Measurements from ENCODE around the gene DCANP1. TPM values are rescaled to one million over a fixed set of nuclear protein-coding genes. Genes with fewer than 3 reads are reported as not detected.

DCANP1 gene
- total RNA-seq, 1 donor from 2014 or later: not detected

DNA sequence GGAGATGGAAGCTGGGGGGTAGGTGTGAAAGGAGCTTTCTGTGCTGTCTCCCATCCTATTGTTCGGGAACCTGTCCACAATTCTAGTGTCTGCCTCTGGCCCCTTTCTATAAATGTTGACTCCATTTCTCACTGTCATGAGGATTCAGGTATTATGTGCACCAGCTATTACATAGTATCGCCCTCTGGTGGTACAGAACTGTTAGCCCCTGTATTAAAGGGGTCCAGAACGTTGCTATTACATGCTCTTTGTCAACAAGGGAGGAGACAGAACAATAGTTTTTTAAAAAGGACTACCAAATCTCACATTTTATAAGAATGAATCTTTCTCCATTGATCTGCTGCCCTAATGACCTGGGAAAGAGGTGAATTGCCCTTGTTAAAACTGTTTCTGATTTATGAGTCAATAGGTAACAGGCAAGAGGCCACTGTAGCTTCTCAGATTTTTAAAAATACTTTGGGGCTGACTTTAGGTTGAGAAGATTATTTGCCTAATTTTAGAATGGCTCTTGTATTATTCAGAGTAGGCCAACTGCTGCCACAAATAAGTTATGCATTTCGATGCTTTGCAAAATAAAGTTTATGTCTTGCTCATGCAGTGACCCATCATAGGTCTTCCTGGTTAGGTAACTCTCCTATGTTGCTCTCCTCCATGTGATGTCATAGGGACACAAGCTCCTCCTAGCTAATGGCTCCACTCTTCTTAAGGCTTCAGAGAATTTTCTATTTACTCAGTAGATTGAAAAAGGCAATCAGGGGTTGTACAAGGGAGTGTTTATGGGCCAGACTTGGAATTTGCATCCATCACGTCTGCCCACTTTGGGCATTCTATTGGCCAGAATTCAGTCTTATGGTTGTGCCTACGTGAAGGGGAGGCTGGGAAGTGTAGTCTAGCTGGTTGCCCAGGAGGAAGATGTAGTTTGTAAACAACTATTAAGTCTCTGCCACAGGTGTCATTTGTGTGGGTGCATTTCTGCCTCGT, 20.8 kb downstream of the DCANP1 start:
- Mint-ChIP-seq H3K36me3 (ENCODE audit: unreplicated experiment) (no peaks in the 10 kb centered on the region), H3K27ac (ENCODE audit: unreplicated experiment) (no peak overlapping the region), H3K4me3 (ENCODE audit: unreplicated experiment) (no peak overlapping the region), H3K4me1 (ENCODE audit: unreplicated experiment) (no peaks in the 10 kb centered on the region), H3K27me3 (ENCODE audit: unreplicated experiment) (peaks cover 39% of the 10 kb centered on the region), H3K9me3 (ENCODE audit: unreplicated experiment) (peaks cover 11% of the 10 kb centered on the region)
- TF ChIP-seq, protein P1, sequence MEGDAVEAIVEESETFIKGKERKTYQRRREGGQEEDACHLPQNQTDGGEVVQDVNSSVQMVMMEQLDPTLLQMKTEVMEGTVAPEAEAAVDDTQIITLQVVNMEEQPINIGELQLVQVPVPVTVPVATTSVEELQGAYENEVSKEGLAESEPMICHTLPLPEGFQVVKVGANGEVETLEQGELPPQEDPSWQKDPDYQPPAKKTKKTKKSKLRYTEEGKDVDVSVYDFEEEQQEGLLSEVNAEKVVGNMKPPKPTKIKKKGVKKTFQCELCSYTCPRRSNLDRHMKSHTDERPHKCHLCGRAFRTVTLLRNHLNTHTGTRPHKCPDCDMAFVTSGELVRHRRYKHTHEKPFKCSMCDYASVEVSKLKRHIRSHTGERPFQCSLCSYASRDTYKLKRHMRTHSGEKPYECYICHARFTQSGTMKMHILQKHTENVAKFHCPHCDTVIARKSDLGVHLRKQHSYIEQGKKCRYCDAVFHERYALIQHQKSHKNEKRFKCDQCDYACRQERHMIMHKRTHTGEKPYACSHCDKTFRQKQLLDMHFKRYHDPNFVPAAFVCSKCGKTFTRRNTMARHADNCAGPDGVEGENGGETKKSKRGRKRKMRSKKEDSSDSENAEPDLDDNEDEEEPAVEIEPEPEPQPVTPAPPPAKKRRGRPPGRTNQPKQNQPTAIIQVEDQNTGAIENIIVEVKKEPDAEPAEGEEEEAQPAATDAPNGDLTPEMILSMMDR (IDR thresholded peaks at IDR 0.05): peak; percentile 66
- no peak for DNase-seq (ENCODE audit: extremely low spot score, unreplicated experiment)

DNA sequence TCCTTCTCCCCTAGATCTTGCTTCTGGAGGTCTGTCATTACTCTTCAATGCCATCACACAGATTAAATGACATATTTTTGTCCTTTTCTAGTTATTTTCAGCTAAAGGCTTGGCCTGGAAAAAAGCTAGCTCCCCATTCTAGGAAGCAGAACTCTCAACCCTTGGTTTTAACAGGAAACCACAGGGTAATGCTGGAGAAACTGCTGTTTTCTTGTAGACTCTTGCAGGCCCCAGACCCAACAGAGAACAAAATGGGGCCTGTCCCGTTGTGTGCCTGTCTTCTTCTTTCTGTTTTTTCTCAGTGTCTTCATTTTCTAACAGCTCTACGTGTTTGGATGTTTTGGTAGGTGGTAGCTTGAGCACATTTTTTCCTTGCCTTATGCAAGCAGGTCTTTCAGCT, 21.5 kb downstream of the DCANP1 start:
- H3K9me3 Mint-ChIP-seq (ENCODE audit: unreplicated experiment): peaks cover 11% of the 10 kb centered on the region
- TF ChIP-seq, protein P1 (IDR thresholded peaks at IDR 0.05): no peak
- DNase-seq (ENCODE audit: extremely low spot score, unreplicated experiment): no peak
- no peak overlapping the region for H3K27ac Mint-ChIP-seq (ENCODE audit: unreplicated experiment)
- no peak overlapping the region for H3K4me3 Mint-ChIP-seq (ENCODE audit: unreplicated experiment)
- H3K27me3 Mint-ChIP-seq (ENCODE audit: unreplicated experiment): peaks cover 47% of the 10 kb centered on the region
- no peaks in the 10 kb centered on the region for H3K4me1 Mint-ChIP-seq (ENCODE audit: unreplicated experiment)
- H3K36me3 Mint-ChIP-seq (ENCODE audit: unreplicated experiment): no peaks in the 10 kb centered on the region

DNA sequence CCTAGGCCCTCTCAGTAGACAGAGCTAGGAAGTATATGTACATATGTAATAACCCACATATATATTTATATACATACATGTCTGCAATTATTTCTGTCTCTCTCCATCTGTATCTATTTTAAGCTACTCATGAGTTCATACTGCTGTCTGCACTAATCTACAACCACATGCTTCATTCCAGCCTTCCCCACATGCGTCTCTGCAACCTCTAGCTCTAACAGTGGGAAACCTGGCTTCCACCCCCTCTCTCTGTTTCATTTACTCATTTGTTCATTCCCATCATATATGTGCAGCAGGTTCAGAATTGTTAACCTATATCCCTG, 23.3 kb downstream of the DCANP1 start:
- no peak for DNase-seq (ENCODE audit: extremely low spot score, unreplicated experiment)
- Mint-ChIP-seq H3K4me1 (ENCODE audit: unreplicated experiment) (no peaks in the 10 kb centered on the region), H3K4me3 (ENCODE audit: unreplicated experiment) (no peak overlapping the region), H3K27me3 (ENCODE audit: unreplicated experiment) (peaks cover 50% of the 10 kb centered on the region), H3K9me3 (ENCODE audit: unreplicated experiment) (peaks cover 19% of the 10 kb centered on the region), H3K36me3 (ENCODE audit: unreplicated experiment) (no peaks in the 10 kb centered on the region), H3K27ac (ENCODE audit: unreplicated experiment) (no peak overlapping the region)
- TF ChIP-seq, protein P1 (IDR thresholded peaks at IDR 0.05): no peak

DNA sequence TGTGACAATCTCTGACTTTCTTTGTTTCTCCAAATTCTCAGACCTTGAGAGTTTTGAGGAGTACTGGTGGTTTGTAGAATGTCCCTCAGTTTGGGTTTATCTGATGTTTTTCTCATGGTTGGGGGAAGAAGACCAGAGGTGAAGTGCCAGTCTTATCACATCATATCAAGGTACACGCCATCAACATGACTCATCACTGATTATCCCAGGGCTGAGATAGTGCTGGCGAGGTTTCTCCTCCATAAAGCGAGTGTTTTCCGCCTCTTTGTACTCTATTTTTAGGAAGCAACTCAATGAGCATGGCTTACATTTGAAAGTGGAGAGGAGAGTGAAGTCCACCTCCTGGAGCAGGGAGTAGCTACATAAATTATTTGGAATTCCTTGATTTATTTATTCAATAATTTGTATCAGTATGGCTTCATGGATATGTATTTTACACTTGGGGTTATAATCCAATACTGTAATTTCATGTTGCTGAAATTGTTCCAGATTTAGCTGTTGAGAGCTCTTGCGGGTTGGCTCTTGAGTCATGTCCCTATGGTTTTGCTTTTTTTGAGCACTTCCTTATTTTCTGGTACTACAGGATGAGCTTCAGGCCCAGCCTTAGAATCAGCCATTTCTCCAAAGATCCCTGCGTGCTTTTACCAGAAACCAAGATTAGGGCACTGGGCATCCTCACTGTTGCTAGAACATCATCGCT, 23.9 kb downstream of the DCANP1 start:
- no peak overlapping the region for H3K27ac Mint-ChIP-seq (ENCODE audit: unreplicated experiment)
- peaks cover 14% of the 10 kb centered on the region for H3K9me3 Mint-ChIP-seq (ENCODE audit: unreplicated experiment)
- H3K27me3 Mint-ChIP-seq (ENCODE audit: unreplicated experiment): peaks cover 55% of the 10 kb centered on the region
- no peaks in the 10 kb centered on the region for H3K4me1 Mint-ChIP-seq (ENCODE audit: unreplicated experiment)
- TF ChIP-seq, protein P1 (IDR thresholded peaks at IDR 0.05): no peak
- no peaks in the 10 kb centered on the region for H3K36me3 Mint-ChIP-seq (ENCODE audit: unreplicated experiment)
- H3K4me3 Mint-ChIP-seq (ENCODE audit: unreplicated experiment): no peak overlapping the region
- no peak for DNase-seq (ENCODE audit: extremely low spot score, unreplicated experiment)

DNA sequence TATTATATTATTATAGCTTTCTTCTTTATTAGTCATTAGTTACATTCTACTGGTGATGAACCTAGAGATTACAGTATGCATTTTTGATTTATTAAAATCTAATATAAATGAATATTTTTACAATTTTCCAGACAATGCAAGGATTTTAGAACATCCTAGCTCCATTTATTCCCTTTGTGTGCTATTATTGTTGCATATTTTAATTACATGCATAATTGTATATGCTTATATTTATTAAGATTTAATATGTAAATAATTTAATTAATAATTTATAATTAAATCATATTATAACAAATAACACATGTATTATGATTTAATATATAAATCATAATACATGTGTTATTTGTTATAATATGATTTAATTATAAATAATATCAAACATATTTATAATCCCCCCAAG, 24.7 kb downstream of the DCANP1 start:
- no peak for DNase-seq (ENCODE audit: extremely low spot score, unreplicated experiment)
- TF ChIP-seq, protein P1 (IDR thresholded peaks at IDR 0.05): no peak
- Mint-ChIP-seq H3K27me3 (ENCODE audit: unreplicated experiment) (peaks cover 64% of the 10 kb centered on the region), H3K27ac (ENCODE audit: unreplicated experiment) (no peak overlapping the region), H3K36me3 (ENCODE audit: unreplicated experiment) (no peaks in the 10 kb centered on the region), H3K9me3 (ENCODE audit: unreplicated experiment) (peaks cover 11% of the 10 kb centered on the region), H3K4me1 (ENCODE audit: unreplicated experiment) (no peaks in the 10 kb centered on the region), H3K4me3 (ENCODE audit: unreplicated experiment) (no peak overlapping the region)
